Measurements from ENCODE around the gene TCEA3. TPM values are rescaled to one million over a fixed set of nuclear protein-coding genes. Genes with fewer than 3 reads are reported as not detected.

The TCEA3 gene
- total RNA-seq, 2 donors from 2014 or later = 65.2 to 115 TPM

GRCh38 chr1:23437355-23437664 is 12.8 kb upstream of the TCEA3 start:
- DNase-seq (ENCODE audit: low spot score) = no peak
- no peak for TF ChIP-seq POLR2A (IDR thresholded peaks at IDR 0.05)
- TF ChIP-seq POLR2AphosphoS5 (IDR thresholded peaks at IDR 0.05) = no peak
- TF ChIP-seq CTCF (IDR thresholded peaks at IDR 0.05) = no peak
- H3K27ac ChIP-seq = no peak overlapping the region
- H3K4me1 ChIP-seq (replicated peaks) = no peaks in the 10 kb centered on the region
- intact Hi-C loops (cut with DNase I) = no loop called here
- no peaks in the 10 kb centered on the region for H3K9me3 ChIP-seq
- H3K27me3 ChIP-seq (replicated peaks; ENCODE audit: insufficient read depth) = no peaks in the 10 kb centered on the region
- H3K36me3 ChIP-seq = peaks cover 3 to 5% of the 10 kb centered on the region in 2 donors
- no peak overlapping the region for H3K4me3 ChIP-seq
- WGBS = 93% methylated on average over 13 of the region's 13 CpGs

- Histone ChIP-seq H3K27ac (no peak overlapping the region), H3K4me1 (replicated peaks) (no peaks in the 10 kb centered on the region), H3K36me3 (peaks cover 0 to 3% of the 10 kb centered on the region in 2 donors), H3K9me3 (no peaks in the 10 kb centered on the region), H3K27me3 (replicated peaks; ENCODE audit: insufficient read depth) (no peaks in the 10 kb centered on the region), H3K4me3 (no peak overlapping the region)
- intact Hi-C loops (cut with DNase I) = no loop called here
- TF ChIP-seq POLR2AphosphoS5 (IDR thresholded peaks at IDR 0.05) (no peak), CTCF (IDR thresholded peaks at IDR 0.05) (no peak), POLR2A (IDR thresholded peaks at IDR 0.05) (no peak)
- no peak for DNase-seq (ENCODE audit: low spot score)
- 75% methylated on average over 49 of the region's 49 CpGs for WGBS
These were observed 12.2 kb upstream of the TCEA3 start for GRCh38 chr1:23436520-23437354.

- TF ChIP-seq POLR2A (IDR thresholded peaks at IDR 0.05) (no peak), CTCF (IDR thresholded peaks at IDR 0.05) (no peak), POLR2AphosphoS5 (IDR thresholded peaks at IDR 0.05) (no peak)
- peaks cover 3 to 8% of the 10 kb centered on the region in 2 donors for H3K36me3 ChIP-seq
- no peaks in the 10 kb centered on the region for H3K9me3 ChIP-seq
- H3K27ac ChIP-seq = no peak overlapping the region
- DNase-seq (ENCODE audit: low spot score) = no peak
- 74% methylated on average over 7 of the region's 7 CpGs for WGBS
- H3K4me3 ChIP-seq = no peak overlapping the region
- H3K4me1 ChIP-seq (replicated peaks) = no peaks in the 10 kb centered on the region
- intact Hi-C loops (cut with DNase I) = no loop called here
- no peaks in the 10 kb centered on the region for H3K27me3 ChIP-seq (replicated peaks; ENCODE audit: insufficient read depth)
These were observed 9.8 kb upstream of the TCEA3 start for GRCh38 chr1:23434260-23434775.

GRCh38 chr1:23433122-23433521 is 8.6 kb upstream of the TCEA3 start:
- no peak for TF ChIP-seq POLR2A (IDR thresholded peaks at IDR 0.05)
- no peak for TF ChIP-seq CTCF (IDR thresholded peaks at IDR 0.05)
- no peak for TF ChIP-seq POLR2AphosphoS5 (IDR thresholded peaks at IDR 0.05)
- Histone ChIP-seq H3K36me3 (peaks cover 3 to 8% of the 10 kb centered on the region in 2 donors), H3K4me3 (no peak overlapping the region), H3K4me1 (replicated peaks) (no peaks in the 10 kb centered on the region), H3K9me3 (no peaks in the 10 kb centered on the region), H3K27me3 (replicated peaks; ENCODE audit: insufficient read depth) (no peaks in the 10 kb centered on the region), H3K27ac (no peak overlapping the region)
- intact Hi-C loops (cut with DNase I) = no loop called here
- WGBS = 94% methylated on average over 10 of the region's 10 CpGs
- DNase-seq (ENCODE audit: low spot score) = no peak

- no peaks in the 10 kb centered on the region for H3K4me1 ChIP-seq (replicated peaks)
- TF ChIP-seq CTCF (IDR thresholded peaks at IDR 0.05) = no peak
- TF ChIP-seq POLR2AphosphoS5 (IDR thresholded peaks at IDR 0.05) = no peak
- TF ChIP-seq POLR2A (IDR thresholded peaks at IDR 0.05) = no peak
- 89% methylated on average over 5 of the region's 5 CpGs for WGBS
- no peak overlapping the region for H3K4me3 ChIP-seq
- H3K27ac ChIP-seq = no peak overlapping the region
- no peaks in the 10 kb centered on the region for H3K27me3 ChIP-seq (replicated peaks; ENCODE audit: insufficient read depth)
- no peaks in the 10 kb centered on the region for H3K9me3 ChIP-seq
- no peak for DNase-seq (ENCODE audit: low spot score)
- H3K36me3 ChIP-seq = peaks cover 3 to 8% of the 10 kb centered on the region in 2 donors
- intact Hi-C loops (cut with DNase I) = no loop called here
These were observed 6.9 kb upstream of the TCEA3 start for GRCh38 chr1:23431431-23431830.

All from prostate gland (tissue), 2 donors.